Activated CD8-positive, alpha-beta T cell treated with anti-CD3 and anti-CD28 coated beads, Interleukin-2, amount 10 ng/mL, durations not matched to agents 7 days and 5 days (primary cell): Measurements from ENCODE around the gene LY86. TPM values are rescaled to one million over a fixed set of nuclear protein-coding genes. Genes with fewer than 3 reads are reported as not detected.

Experiments used
- ATAC-seq: fragments of 150-1000 bp; cut with Tn5 transposase; one replicate; pipeline ENCODE4 v1.10.0; 2021; ENCODE audit warnings: moderate library complexity
- CTCF ChIA-PET: fragments of 350-600 bp; sonication (Branson Sonifier 250); formaldehyde crosslinking; loops from one replicate; lab custom pipeline; 2021; ENCODE audit warnings: antibody characterized with exemption; lab: Charles Lee
- POLR2A ChIA-PET: fragments of 350-600 bp; sonication (Branson Sonifier 250); formaldehyde crosslinking; loops from one replicate; lab custom pipeline; 2021; ENCODE audit warnings: antibody characterized with exemption; lab: Charles Lee
- DNase-seq: peaks from one replicate; pipeline ENCODE4 v3.0.0-alpha.2; 2020
- H3K27ac Mint-ChIP-seq: one replicate; pipeline ENCODE4 v1.8.0; 2021; ENCODE audit warnings: mild to moderate bottlenecking, mixed read lengths
- H3K27me3 Mint-ChIP-seq: one replicate; pipeline ENCODE4 v1.8.0; 2021; ENCODE audit warnings: low read depth, mixed read lengths
- H3K36me3 Mint-ChIP-seq: one replicate; pipeline ENCODE4 v1.8.0; 2021; ENCODE audit warnings: low read depth, mixed read lengths
- H3K4me1 Mint-ChIP-seq: one replicate; pipeline ENCODE4 v1.8.0; 2021; ENCODE audit warnings: low read depth, mixed read lengths
- H3K4me3 Mint-ChIP-seq: one replicate; pipeline ENCODE4 v1.8.0; 2021; ENCODE audit warnings: mild to moderate bottlenecking, mixed read lengths
- H3K9me3 Mint-ChIP-seq: one replicate; pipeline ENCODE4 v1.8.0; 2022; ENCODE audit warnings: mixed read lengths; ENCODE audit not compliant: insufficient read depth
- total RNA-seq, 2 experiments: library from RNA; stranded (reverse); gene quantifications; one replicate each; pipeline ENCODE4 v1.2.3, GENCODE V29; 2021

The LY86 gene
- total RNA-seq, 2 experiments from 2014 or later, result 1.9 to 2.9 TPM

GRCh38 chr6:6645261-6645917 lies 56.9 kb downstream of the LY86 start:
- peaks cover 33% of the 10 kb centered on the region for H3K4me1 Mint-ChIP-seq
- ChIA-PET CTCF (interaction anchor here (1.0 to 1.3 kb wide), 2 partner anchors 17 to 20 kb away, joined by 3 read pairs; no protein-coding TSS in a partner anchor), POLR2A (interaction anchor here (0.6 to 1.2 kb wide), 3 partner anchors 9 to 643 kb away, joined by 4 to 8 read pairs (median 5); no protein-coding TSS in a partner anchor)
- H3K4me3 Mint-ChIP-seq, result no peak overlapping the region
- ATAC-seq (no peak), DNase-seq (no peak)
- peaks cover 6% of the 10 kb centered on the region for H3K36me3 Mint-ChIP-seq
- H3K9me3 Mint-ChIP-seq, result peaks cover 8% of the 10 kb centered on the region
- no peaks in the 10 kb centered on the region for H3K27me3 Mint-ChIP-seq
- H3K27ac Mint-ChIP-seq, result no peak overlapping the region

GRCh38 chr6:6646384-6646783 lies 57.9 kb downstream of the LY86 start:
- Mint-ChIP-seq H3K4me3 (no peak overlapping the region), H3K27me3 (no peaks in the 10 kb centered on the region), H3K36me3 (peaks cover 14% of the 10 kb centered on the region), H3K9me3 (peaks cover 11% of the 10 kb centered on the region), H3K4me1 (peaks cover 42% of the 10 kb centered on the region), H3K27ac (no peak overlapping the region)
- ChIA-PET POLR2A (interaction anchor here (1.2 kb wide), 1 partner anchor 8 kb away, joined by 8 read pairs; no protein-coding TSS in a partner anchor), CTCF (interaction anchor here (0.8 to 1.3 kb wide), 3 partner anchors 8 to 57 kb away, joined by 3 read pairs; no protein-coding TSS in a partner anchor)
- no peak for DNase-seq
- no peak for ATAC-seq

DNA sequence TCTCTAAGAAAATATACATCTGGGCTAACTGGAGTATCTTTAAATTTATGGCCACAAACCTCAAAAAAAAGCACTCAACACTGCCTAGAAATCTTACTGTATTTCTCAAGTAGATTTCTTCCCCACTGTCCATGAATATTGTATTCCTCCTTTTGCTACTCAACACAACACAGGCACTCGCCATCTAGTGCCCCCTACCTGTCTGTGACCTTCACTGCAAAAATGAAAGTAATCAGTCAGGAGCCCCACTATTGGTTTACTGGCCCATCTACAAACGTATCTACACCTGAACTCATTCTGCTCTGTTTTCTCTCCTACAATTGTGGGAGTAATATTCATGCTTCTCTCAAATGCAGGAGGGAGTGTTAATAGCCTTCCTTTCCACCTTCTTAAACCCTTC lies 58.3 kb downstream of the LY86 start:
- DNase-seq (no peak), ATAC-seq (no peak)
- Mint-ChIP-seq H3K36me3 (peaks cover 16% of the 10 kb centered on the region), H3K4me3 (no peak overlapping the region), H3K4me1 (peaks cover 45% of the 10 kb centered on the region), H3K9me3 (peaks cover 11% of the 10 kb centered on the region), H3K27me3 (no peaks in the 10 kb centered on the region), H3K27ac (no peak overlapping the region)
- ChIA-PET POLR2A (no interaction called here), CTCF (interaction anchor here (1.0 to 1.3 kb wide), 2 partner anchors 19 to 57 kb away, joined by 3 read pairs; no protein-coding TSS in a partner anchor)

GRCh38 chr6:6648692-6649343 lies 60.3 kb downstream of the LY86 start:
- Mint-ChIP-seq H3K36me3 (peaks cover 31% of the 10 kb centered on the region), H3K9me3 (peaks cover 15% of the 10 kb centered on the region), H3K4me3 (no peak overlapping the region), H3K27ac (no peak overlapping the region), H3K4me1 (peaks cover 52% of the 10 kb centered on the region), H3K27me3 (no peaks in the 10 kb centered on the region)
- ATAC-seq (no peak), DNase-seq (no peak)
- ChIA-PET CTCF (interaction anchor here (1.4 kb wide), 1 partner anchor 91 kb away, joined by 6 read pairs; no protein-coding TSS in a partner anchor), POLR2A (no interaction called here)

DNA sequence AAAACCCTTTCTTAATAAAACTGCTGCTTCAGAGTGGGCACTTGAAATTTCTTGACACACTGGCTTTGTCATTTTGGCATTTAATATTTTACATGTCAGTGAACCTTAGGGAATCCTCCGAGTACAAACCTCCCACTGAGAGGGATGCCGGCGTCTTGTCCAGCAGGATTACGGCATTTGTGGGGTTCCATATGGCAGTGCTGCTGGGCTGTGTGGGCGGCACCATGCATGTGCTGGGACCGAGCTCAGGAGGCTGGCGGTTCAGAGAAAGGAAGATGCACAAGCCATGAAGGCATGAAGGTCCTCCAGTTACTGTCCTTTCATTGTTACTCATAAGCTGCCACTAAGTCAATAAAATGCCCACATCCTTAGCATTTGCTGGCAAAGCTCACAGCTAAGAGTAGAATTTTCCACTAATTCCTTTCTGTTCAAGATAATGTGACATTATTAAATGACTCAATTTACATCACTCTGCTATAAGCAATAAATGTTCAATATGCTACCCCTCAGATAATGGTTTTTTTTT lies 61.4 kb downstream of the LY86 start:
- CTCF ChIA-PET, result interaction anchor here (0.6 kb wide), 1 partner anchor 1277 kb away, joined by 4 read pairs; no protein-coding TSS in a partner anchor
- DNase-seq (no peak), ATAC-seq (no peak)
- Mint-ChIP-seq H3K9me3 (peaks cover 15% of the 10 kb centered on the region), H3K36me3 (peaks cover 33% of the 10 kb centered on the region), H3K4me1 (peaks cover 56% of the 10 kb centered on the region), H3K4me3 (no peak overlapping the region), H3K27me3 (no peaks in the 10 kb centered on the region), H3K27ac (peak overlapping the region; percentile 26)
- POLR2A ChIA-PET, result interaction anchor here (0.7 kb wide), 1 partner anchor 8 kb away, joined by 3 read pairs; no protein-coding TSS in a partner anchor

DNA sequence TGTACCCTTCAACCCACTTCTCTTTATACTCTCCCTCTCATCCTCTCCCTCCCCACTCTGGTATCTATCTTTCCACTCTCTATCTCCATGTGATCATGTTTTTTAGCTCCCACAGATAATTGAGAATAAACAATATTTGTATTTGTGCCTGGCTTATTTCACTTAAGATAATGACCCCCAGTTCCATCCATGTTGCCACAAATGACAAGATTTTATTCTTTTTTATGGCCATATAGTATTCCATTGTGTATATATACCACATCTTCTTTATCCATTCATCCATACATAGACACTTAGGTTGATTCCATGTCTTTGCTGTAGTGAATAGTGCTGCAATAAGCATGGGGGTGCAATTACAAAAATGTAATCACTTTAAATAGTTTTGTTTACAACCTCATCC lies 62.3 kb downstream of the LY86 start:
- Mint-ChIP-seq H3K9me3 (peaks cover 15% of the 10 kb centered on the region), H3K4me1 (peaks cover 64% of the 10 kb centered on the region), H3K27ac (peak overlapping the region; percentile 26), H3K27me3 (no peaks in the 10 kb centered on the region), H3K36me3 (peaks cover 35% of the 10 kb centered on the region), H3K4me3 (no peak overlapping the region)
- ATAC-seq (no peak), DNase-seq (no peak)
- CTCF ChIA-PET, result no interaction called here
- POLR2A ChIA-PET, result no interaction called here

GRCh38 chr6:6651335-6651734 lies 62.8 kb downstream of the LY86 start:
- ATAC-seq, result no peak

DNA sequence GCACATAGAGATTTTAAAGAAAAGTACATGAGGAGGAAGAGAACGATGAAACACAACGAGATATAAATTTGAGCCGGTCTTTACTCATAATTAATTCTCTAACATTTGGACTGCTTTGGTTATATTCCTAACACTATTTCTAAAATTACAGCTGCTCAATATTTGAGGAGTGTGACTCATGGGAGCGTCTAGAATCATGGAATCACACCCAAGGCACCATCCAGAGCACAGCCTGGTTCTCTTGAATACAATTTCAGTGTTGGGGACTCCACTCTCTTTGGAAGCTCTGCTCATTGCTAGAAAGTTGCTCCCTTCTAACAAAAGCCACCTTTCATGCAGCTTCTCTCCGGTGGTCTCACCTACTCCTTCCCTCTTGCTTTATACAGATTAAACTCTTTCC lies 64.4 kb downstream of the LY86 start:
- ATAC-seq (no peak), DNase-seq (no peak)
- peaks cover 85% of the 10 kb centered on the region for H3K4me1 Mint-ChIP-seq
- CTCF ChIA-PET, result no interaction called here
- no peak overlapping the region for H3K4me3 Mint-ChIP-seq
- POLR2A ChIA-PET, result interaction anchor here (1.4 kb wide), 1 partner anchor 43 kb away, joined by 3 read pairs; no protein-coding TSS in a partner anchor
- peak overlapping the region; percentile 93 for H3K27ac Mint-ChIP-seq
- H3K27me3 Mint-ChIP-seq, result no peaks in the 10 kb centered on the region
- H3K36me3 Mint-ChIP-seq, result peaks cover 56% of the 10 kb centered on the region
- H3K9me3 Mint-ChIP-seq, result peaks cover 15% of the 10 kb centered on the region

More at GRCh38 chr6:6651335-6651734, 62.8 kb downstream of the LY86 start:
- ChIA-PET POLR2A (no interaction called here), CTCF (no interaction called here)
- peak overlapping the region; percentile 35 for H3K27ac Mint-ChIP-seq
- peaks cover 40% of the 10 kb centered on the region for H3K36me3 Mint-ChIP-seq
- H3K4me3 Mint-ChIP-seq, result no peak overlapping the region
- DNase-seq, result no peak
- H3K27me3 Mint-ChIP-seq, result no peaks in the 10 kb centered on the region
- H3K4me1 Mint-ChIP-seq, result peaks cover 69% of the 10 kb centered on the region
- peaks cover 15% of the 10 kb centered on the region for H3K9me3 Mint-ChIP-seq

DNA sequence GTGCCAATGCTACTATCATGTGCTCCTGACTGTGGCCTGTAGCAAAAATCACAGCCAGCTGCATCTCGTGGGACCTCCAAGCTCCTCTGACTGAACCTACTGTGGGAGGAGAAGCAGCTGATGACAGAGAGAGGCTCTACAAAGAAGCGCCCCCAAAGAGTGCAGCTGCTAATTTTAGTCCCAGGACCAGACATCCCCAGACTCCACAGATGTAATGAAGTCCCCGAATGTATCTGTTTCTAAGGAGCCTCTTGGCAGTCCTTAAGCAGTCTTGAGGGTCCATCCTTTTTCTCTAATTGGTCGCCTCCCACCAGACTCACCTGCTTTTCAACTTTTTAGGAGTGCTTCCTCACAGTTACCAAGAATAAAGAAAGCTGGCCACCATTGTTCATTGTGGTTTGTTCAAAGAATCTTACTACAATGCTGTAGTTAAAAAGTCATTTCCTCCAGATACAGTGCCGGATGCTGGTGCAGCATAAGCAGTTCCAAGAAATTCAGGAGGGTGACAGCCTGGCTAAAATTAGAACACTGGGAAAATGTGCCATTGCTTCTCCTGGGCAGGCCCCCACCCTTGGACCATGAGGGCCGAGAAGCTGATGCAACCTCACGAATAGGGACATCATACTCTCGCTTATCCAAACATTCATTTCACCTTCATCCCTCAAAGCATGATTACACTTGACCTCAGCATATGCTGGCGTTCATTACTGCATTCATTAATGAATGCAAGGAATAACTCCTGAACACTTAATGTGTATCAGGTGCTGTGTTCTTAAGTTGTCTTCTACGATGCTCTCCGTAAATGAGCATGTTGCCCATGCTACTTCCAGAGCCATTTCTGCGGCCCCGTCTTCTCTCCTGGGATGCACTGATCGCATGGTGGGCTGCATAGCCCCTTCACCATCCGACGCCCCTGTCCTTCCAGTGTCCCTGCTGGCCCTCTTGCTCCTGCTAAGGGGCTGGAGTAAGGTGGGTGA lies 66.4 kb downstream of the LY86 start:
- Mint-ChIP-seq H3K4me3 (peak overlapping the region; percentile 37), H3K27ac (peak overlapping the region; percentile 93), H3K4me1 (peaks cover 93% of the 10 kb centered on the region), H3K27me3 (no peaks in the 10 kb centered on the region), H3K36me3 (peaks cover 61% of the 10 kb centered on the region), H3K9me3 (peaks cover 7% of the 10 kb centered on the region)
- ChIA-PET POLR2A (interaction anchor here (0.6 to 1.4 kb wide), 6 partner anchors 9 to 66 kb away, joined by 3 to 8 read pairs (median 6); partner anchors contain the start of gene LY86), CTCF (interaction anchor here (0.6 to 1.4 kb wide), 3 partner anchors 9 to 50 kb away, joined by 3 read pairs; no protein-coding TSS in a partner anchor)
- DNase-seq, result peak; percentile 75
- ATAC-seq, result peak; percentile 67

- ChIA-PET POLR2A (no interaction called here), CTCF (interaction anchor here (1.1 to 1.5 kb wide), 2 partner anchors 42 to 108 kb away, joined by 3 read pairs; no protein-coding TSS in a partner anchor)
- DNase-seq, result no peak
- peak overlapping the region; percentile 33 for H3K4me3 Mint-ChIP-seq
- no peaks in the 10 kb centered on the region for H3K27me3 Mint-ChIP-seq
- peaks cover 57% of the 10 kb centered on the region for H3K36me3 Mint-ChIP-seq
- H3K27ac Mint-ChIP-seq, result peak overlapping the region; percentile 93
- peaks cover 94% of the 10 kb centered on the region for H3K4me1 Mint-ChIP-seq
- peak; percentile 2 for ATAC-seq
- H3K9me3 Mint-ChIP-seq, result peaks cover 5% of the 10 kb centered on the region
These were observed 67.3 kb downstream of the LY86 start for GRCh38 chr6:6655805-6656251.
